Measurements from ENCODE around the gene HOMEZ. TPM values are rescaled to one million over a fixed set of nuclear protein-coding genes. Genes with fewer than 3 reads are reported as not detected.
A peak's percentile ranks its signal among the peaks of the same experiment; 100 is the strongest.

HOMEZ gene
- polyA plus RNA-seq, 3 donors = 27.8 to 29.8 (median 27.9) TPM

- no peak for DNase-seq (ENCODE audit: extremely low read depth in 1 of 11, low read depth in 9 of 11, low spot score in 4 of 11)
These were observed 34.0 kb upstream of the HOMEZ start for GRCh38 chr14:23319746-23320583.

- no peak for DNase-seq (ENCODE audit: extremely low read depth in 1 of 11, low read depth in 9 of 11, low spot score in 4 of 11)
These were observed 30.4 kb upstream of the HOMEZ start for GRCh38 chr14:23316300-23316699.

- DNase-seq (ENCODE audit: extremely low read depth in 1 of 11, low read depth in 9 of 11, low spot score in 4 of 11) = no peak
These were observed 24.6 kb upstream of the HOMEZ start for GRCh38 chr14:23310546-23310945.

GRCh38 chr14:23308721-23309445 is 23.0 kb upstream of the HOMEZ start:
- DNase-seq (ENCODE audit: extremely low read depth in 1 of 11, low read depth in 9 of 11, low spot score in 4 of 11) = no peak

GRCh38 chr14:23307687-23308644 is 22.0 kb upstream of the HOMEZ start:
- DNase-seq (ENCODE audit: extremely low read depth in 1 of 11, low read depth in 9 of 11, low spot score in 4 of 11) = no peak

- no peak for DNase-seq (ENCODE audit: extremely low read depth in 1 of 11, low read depth in 9 of 11, low spot score in 4 of 11)
These were observed 21.2 kb upstream of the HOMEZ start for GRCh38 chr14:23307146-23307530.

GRCh38 chr14:23306412-23307145 is 20.6 kb upstream of the HOMEZ start, which contains the start of gene BCL2L2:
TSS of gene BCL2L2 (plus strand) at chr14:23306833. CDS start at chr14:23307768, 935 bp downstream.
- peak in 10 of 11 donors; percentile 82 to 91 (median 89) for DNase-seq (ENCODE audit: extremely low read depth in 1 of 11, low read depth in 9 of 11, low spot score in 4 of 11)

GRCh38 chr14:23302290-23303225 is 16.6 kb upstream of the HOMEZ start, which contains the start of gene PPP1R3E:
TSS of gene PPP1R3E (minus strand) at chr14:23302859. CDS start at chr14:23302576, 283 bp downstream.
- peak in 4 of 11 donors; percentile 24 to 60 (median 53) for DNase-seq (ENCODE audit: extremely low read depth in 1 of 11, low read depth in 9 of 11, low spot score in 4 of 11)

GRCh38 chr14:23301969-23302289 is 16.0 kb upstream of the HOMEZ start:
- no peak for DNase-seq (ENCODE audit: extremely low read depth in 1 of 11, low read depth in 9 of 11, low spot score in 4 of 11)

GRCh38 chr14:23301288-23301968 is 15.5 kb upstream of the HOMEZ start:
- peak; percentile 95 to 98 (median 98) for DNase-seq (ENCODE audit: extremely low read depth in 1 of 11, low read depth in 9 of 11, low spot score in 4 of 11)

- DNase-seq (ENCODE audit: extremely low read depth in 1 of 11, low read depth in 9 of 11, low spot score in 4 of 11) = peak in 1 of 11 donors; percentile 15
These were observed 14.8 kb upstream of the HOMEZ start for GRCh38 chr14:23300687-23301223.

- no peak for DNase-seq (ENCODE audit: extremely low read depth in 1 of 11, low read depth in 9 of 11, low spot score in 4 of 11)
These were observed 14.2 kb upstream of the HOMEZ start for GRCh38 chr14:23299986-23300686.

GRCh38 chr14:23299211-23299957 is 13.5 kb upstream of the HOMEZ start:
- DNase-seq (ENCODE audit: extremely low read depth in 1 of 11, low read depth in 9 of 11, low spot score in 4 of 11) = peak in 2 of 11 donors; percentile 35 to 46

GRCh38 chr14:23297611-23298277 is 11.8 kb upstream of the HOMEZ start:
- no peak for DNase-seq (ENCODE audit: extremely low read depth in 1 of 11, low read depth in 9 of 11, low spot score in 4 of 11)

- no peak for DNase-seq (ENCODE audit: extremely low read depth in 1 of 11, low read depth in 9 of 11, low spot score in 4 of 11)
These were observed 11.2 kb upstream of the HOMEZ start for GRCh38 chr14:23297096-23297495.

Data from renal cortex interstitium (tissue), 11 donors.